NCI-H2196 treated with DMSO at 0.1 percent for 48 hours (cell line): ENCODE data around the gene NPPB.

ENCODE experiments used
- DNase-seq: peaks from one replicate; lab custom pipeline; 2025; ENCODE audit not compliant: unreplicated experiment; lab: John Stamatoyannopoulos, UW

Gene NPPB

DNA sequence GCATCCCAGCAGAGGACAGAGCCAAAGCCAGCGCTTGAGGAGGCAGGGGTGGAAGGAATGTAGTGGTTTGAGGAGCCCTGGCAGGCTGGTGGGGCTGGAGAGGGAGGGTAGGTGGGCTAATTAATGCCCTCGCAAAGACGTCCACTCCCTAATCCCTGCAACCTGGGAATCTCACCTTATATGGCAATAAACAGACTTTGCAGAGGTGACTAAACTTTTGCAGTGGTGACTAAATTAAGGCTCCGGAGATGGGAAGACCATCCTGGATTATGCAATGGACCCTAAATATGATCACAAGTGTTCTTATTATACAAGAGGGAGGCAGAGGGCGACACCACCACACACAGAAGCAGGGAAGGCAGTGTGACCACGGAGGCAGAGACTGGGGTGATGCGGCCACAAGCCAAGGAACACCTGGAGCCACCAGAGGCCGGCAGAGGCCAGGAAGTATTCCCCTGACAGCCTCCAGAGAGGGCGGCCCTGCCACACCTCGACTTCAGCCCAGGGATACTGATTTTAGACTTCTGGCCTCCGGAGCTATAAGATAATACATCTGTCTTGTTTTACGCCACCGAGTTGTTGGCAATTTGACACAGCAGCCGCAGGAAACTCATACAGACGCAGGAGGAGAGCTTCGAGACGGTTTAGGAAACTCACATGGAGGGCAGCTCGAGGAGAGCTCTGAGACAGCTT is 23.1 kb upstream of the NPPB start:
- no peak for DNase-seq

DNA sequence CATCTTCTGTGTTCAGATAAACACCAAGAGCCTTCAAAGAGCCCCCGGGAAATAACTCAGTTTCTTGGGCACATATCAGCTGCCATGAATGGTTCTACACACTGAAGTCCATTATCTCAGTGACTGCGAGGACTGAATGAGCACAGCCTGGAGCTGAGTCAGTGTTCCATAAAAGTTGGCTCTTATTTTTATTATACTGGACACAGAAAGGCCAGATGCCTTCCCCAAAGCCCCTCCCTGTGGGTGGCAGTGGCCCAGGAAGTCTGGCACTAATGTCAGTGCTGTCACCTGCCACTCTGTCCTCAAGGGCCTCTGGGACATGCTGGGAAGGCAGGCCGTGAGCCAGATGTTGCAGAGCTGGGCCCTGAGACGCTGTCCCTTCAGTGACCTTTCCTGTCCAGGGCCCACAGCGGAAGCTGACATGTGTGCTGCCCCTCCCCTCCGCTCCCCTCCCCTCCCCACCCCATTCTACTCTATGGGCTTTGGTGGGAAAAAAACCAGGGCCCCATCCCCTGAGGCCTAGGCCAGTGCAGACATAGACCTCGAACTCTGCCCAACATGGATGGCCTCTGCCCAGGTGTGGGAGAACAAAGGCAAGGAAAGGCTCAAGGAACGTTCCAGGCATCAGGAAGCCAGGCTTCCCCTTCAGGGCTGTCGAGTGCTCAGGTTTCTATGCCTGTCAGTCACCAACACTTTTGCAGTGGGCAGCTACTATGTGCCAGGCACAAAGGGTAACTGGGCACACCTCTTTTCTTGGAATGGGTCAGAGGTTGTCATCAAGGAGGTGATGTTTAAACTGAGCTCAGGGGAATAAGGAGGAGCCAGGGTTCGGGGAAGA is 22.4 kb upstream of the NPPB start:
- DNase-seq: no peak

DNA sequence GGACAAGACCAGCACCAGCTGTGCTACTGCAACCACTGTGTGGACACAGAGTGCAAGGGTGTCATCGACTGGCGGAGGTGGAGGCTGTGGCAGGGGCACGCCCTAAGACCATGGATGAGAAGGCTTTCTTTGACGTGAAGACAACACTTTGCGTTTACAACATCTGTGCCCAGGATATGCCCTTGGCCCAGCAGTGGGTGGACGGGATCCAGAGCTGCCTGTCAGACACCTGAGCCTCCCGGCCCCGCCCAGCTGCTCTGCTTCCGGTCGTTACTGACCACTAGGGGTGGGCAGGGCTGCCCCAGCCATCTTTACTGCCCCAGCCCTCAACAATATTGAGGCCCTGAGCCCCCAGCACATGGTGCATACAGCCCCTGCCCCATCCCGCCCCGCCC is 21.4 kb upstream of the NPPB start:
- DNase-seq: no peak

DNA sequence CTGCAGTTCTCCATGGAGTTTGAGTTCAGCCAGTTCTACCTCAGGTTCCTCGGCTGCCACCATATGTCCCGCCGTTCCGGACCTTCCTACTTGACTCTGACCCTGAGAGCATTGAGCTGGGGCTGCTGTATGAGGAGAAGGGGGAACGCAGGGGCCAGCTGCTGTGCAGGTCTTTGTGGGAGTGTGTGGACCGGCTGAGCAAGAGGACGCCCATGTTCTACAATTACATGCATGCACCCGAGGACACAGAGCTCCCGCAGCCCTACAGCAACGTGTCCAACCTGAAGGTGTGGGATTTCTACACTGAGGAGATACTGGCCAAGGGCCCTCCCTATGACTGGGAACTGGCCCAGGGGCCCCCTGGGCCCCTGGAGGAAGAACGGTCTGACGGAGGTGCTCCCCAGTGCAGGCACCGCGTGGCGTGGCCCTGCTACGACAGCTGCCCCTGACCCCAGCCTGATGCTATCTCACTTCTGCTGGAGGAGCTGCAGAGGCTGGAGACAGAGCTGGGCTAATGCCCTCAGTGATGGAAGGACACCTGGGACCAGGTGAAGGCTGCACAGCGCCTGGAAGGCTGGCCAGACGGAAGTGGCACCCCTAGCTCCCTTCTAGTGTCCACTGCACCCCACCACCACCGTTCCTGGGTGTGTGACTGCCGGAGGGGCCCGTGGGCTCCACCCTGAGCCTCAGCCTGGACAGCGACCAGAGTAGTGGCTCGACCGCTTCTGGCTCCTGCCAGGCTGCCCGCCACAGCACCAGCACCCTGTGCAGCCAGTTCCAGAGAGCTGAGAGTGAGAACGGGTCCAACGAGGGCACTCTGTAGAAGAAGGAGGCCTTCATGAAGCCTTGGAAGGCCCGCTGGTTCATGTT is 20.8 kb upstream of the NPPB start:
- no peak for DNase-seq

DNA sequence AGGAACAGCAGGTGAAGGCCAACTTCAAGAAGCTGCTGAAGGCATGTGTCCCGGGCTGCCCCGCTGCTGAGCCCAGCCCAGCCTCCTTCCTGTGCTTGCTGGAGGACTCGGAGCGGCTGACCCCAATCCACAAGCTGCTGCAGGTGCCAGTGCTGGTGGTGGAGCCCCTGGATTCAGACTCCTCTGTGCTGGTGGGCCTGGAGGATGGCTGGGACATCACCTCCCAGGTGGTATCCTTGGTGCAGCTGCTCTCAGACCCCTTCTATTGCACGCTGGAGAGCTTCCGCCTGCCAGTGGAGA is 20.1 kb upstream of the NPPB start:
- DNase-seq: no peak

DNA sequence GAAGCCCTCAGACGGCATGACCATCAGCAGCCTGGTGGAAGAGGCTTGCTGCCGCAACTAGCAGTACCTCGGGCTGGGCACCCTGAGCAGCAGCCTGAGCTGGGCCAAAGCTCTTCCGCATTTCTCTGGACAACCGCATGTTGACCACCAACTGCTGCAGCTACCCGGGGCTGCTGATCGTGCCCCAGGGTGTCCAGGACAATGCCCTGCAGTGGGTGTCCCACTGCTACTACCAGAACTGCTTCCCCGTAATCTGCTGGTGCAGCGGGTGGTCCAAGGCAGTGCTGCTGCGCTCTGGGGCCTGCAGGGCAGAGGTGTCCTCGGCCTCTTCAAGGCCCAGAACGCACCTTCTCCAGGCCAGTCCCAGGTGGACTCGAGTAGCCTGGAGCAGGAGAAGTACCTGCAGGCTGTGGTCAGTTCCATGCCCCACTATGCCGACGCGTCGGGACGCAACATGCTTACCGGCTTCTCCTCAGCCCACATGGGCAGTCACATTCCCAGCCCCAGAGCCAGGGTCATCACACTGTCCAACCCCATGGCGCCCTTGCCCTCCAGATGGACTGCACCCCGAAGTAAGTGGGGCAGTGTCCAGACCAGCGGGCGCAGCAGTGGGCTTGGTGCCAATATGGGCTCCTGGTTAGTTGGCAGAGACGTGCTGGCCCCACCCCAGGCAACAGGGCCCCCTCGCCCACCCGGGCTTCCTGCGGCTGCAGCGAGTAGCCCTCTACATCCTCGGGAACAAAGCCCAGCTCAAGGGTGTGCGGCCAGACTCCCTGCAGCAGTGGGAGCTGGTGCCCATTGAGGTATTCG is 19.5 kb upstream of the NPPB start:
- DNase-seq: no peak

DNA sequence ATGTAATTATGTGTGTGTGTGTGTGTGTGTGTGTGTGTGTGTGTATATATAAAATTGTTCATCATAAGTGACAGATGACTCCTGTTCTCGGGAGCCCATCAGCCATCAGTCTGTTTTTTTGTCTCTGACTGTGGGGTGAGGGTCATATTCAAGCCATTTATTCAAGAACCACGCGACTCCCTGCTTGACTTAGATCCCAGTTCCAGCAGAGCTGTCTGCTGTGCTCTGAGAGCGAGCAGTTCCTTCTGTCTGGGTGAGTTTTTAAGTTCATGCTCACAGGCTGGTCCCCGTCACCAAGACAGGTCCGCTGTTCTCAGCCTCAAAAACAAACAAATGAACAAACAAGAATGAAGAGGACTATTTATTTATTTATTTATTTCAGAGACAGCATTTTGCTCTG is 18.3 kb upstream of the NPPB start:
- no peak for DNase-seq

DNA sequence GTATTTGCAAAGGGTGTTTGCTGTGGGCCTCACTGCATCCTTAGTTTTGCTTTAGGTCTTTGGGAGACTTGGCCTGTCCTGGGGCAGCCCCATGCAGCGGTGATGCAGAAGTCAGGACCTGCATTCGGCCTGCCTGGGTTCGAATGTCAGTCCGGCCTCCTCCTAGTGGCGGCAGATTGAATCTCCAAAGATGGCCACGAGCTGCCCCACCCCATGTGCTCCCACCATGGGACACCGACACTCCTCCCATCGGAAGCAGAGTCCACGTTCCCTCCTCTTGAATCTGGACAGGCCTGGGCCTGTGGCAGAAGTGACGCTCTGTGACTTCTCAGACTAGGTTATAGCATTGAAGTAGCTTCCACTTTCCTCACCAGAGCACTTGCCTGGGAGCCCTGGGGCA is 16.3 kb upstream of the NPPB start:
- DNase-seq: no peak

DNA sequence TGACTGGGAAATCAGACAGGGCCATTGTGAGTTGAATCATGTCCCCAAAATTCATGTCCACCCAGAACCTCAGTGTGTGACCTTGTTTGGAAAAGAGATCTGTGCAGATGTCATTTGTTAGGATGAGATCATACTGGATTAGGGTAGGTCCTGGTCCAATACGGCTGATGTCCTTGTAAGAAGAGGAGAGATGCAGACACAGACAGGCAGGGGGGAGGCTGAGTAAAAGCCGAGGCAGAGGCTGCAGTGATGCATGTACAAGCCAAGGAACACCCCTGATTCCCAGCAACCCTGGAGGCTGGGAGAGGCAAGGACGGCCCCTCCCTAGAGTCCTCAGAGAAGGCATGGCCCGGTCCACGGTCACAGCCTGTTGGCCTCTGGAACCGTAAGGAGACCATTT is 15.9 kb upstream of the NPPB start:
- DNase-seq: no peak

DNA sequence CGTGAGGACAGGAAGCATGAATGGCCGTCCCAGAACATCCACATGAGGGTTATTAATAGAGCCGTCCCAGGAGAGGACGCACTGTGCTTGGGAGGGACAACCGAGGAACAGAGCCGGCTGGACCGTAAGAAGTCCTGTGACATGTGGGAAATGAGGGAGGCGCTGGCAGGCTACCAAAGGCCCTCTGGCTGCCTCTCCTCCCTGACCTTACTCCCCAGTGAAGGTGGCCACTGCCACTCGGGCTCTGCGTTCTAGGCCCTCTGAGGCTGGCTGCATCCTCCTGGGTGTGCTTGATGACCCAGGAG is 15.5 kb upstream of the NPPB start:
- no peak for DNase-seq

DNA sequence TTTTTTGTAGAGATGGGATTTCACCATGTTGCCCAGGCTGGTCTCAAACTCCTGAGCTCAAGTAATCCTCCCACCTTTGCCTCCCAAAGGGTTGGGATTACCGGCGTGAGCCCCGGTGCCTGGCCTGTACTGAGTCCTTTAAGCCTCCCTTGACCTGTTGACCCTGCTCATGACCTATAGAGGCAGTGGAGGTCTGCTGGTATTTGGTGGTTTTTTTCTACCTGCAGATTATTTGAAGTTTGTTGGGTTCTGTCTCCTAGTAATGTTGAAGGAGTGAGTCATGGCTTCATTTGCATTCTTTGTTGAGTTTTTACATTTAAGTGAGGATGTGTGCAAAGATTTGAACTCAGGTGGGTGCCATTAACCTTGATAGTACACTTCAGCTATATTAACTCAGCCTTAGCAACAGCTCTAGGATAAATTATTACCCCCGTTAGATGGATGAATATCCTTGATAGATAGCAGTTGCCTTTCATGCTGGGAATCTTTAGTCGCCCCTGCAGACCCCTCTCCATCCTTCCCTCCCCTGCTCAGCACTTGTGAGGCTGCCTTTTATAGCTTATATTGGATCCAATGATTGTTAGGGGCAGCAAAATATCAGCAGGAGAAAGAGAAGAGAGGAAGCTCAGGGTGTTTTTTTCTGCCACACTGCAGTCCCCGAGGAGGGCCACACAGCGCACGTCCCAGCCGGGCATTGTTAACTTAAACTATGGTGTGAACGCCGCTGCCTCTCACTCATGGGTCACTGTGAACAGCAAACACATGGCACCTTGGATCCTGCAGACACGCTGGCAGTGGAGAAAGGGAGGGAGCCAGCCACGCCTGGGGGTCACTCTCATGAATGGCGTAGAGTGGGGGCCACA is 14.9 kb upstream of the NPPB start:
- DNase-seq: no peak

DNA sequence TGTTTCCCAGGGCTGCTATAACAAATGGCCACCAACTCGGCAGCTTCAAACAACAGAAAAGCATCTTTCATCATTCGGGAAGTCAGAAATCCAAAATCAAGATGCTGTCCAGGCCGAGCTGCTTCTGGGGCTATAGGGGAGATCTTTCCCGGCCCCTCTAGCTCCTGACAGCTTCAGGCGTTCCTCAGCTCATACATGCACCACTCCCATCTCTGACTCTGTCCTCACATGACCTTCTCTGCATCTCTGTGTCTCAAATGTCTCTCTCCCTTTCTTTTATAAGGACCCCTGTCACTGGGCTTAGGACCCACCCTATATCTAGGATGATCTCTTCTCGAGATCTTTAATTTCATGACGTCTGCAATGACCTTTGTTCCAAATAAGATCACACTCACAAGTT is 13.8 kb upstream of the NPPB start:
- no peak for DNase-seq

DNA sequence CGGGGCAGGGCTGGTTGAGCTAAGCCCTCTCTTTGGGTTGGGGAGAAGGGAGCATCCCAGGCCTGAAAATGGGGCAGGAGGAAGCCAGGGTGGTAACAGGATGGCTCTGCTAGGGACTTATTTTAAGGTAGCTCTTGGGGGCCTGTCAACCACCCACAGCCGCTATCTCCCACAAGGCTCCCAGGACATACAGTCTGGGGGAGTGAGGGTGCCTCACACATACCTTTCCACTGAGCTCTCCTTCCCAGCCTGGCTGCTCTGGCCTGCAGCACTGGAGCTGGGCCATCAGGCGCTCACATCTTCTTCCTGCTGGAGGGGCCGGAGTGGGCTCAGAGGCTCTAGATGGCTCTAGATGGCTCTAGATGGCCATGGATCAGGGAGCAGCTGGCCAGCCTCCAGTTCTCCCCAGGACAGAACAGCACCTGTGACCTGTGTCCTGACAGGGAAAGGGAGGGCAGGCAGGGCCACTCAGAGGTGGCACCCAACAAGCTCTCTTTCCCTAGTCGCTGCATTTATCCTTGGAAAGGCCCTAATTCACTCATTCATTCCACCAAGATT is 11.0 kb upstream of the NPPB start:
- no peak for DNase-seq

DNA sequence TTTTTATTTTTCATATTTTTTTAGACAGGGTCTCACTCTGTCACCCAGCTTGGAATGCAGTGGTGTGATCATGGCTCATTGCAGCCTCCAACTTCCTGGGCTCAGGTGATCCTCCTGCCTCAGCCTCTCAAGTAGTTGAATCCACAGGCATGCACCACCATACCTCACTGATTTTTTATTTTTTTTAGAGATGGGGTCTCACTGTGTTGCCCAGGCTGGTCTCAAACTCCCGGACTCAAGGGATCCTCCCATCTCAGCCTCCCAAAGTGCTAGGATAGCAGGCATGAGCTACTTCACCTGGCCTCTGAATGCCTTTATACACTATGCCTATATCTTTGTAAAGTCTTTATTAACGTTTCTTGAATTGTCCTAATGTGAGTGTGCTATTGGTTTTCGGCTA is 10.4 kb upstream of the NPPB start:
- no peak for DNase-seq

DNA sequence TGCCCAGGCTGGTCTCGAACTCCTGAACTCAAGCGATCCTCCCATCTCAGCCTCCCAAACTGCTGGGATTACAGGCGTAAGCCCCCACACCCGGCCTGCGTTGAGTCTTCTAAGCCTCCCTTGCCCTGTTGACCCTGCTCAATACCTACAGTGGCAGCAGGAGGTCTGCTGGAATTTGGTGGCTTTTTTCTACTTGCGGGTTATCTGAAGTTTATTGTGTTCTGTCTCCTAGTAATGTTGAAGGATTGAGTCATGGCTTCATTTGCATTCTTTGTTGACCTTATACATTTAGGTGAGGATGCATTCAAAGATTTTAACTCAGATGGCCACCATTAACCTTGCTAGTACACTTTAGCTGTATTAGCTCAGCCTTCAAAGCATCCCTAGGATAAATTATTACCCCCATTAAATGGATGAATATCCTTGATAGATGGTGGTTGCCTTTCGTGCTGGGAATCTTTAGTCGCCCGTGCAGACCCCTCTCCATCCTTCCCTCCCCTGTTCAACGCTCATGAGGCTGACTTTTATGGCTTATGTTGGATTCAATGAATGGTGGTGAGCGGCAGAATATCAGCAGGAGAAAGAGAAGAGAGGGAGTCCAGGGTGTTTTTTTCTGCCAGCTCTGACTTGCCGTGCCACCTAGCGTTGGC is 9.7 kb upstream of the NPPB start:
- DNase-seq: no peak

DNA sequence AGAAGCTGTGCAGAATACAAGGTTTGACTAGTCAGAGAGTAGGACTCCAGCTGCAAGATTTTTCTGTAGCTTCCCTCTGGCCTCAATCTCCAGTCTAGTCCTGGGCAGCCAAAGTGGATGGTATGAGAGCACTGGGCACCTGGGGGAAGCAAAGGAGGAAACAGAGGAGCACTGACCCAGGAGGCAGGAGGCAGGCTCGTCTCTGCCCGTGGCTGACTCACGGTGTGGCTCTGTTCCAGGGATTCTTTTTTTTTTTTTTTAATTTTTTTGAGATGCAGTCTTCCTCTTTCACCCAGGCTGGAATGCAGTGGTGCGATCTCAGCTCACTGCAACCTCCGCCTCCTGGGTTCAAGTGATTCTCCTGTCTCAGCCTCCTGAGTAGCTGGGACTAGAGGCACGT is 4.1 kb upstream of the NPPB start:
- DNase-seq: no peak

DNA sequence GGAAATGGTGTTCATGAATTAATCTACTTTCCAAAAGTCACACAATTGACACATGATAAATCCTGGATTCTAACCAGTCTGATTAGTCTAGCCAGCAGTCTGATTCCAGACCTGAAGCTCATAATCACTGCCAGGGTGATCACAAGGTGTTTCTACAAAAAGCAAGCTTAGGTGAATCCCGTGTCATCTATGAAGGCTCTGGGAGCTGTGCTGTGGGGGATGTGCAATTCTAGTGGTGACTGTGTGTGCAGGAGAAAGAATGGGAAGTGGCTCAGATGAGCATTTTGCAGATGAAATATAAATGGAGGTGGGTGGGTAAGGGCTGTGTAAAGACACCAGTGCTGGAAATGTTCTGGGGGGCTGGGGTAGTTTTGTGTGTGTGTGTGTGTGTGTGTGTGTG is 1.8 kb upstream of the NPPB start:
- DNase-seq: no peak

DNA sequence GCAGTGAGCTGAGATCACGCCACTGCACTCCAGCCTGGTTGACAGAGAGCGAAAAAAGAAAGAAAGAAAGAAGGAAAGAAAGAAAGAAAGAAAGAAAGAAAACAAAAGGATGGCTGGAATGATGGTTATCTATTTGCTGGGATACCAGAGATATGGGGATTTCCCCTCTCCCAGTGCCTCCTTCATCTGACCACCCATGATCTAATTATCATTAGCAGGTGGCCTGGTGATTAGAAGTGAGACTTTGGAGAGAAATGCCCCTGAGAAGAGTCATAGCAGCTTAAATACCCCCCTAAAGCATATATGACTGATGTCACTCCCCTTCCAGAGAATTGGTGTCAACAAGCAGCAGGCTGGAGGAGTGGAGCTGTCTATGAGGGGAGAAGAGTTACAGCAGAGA is 1.3 kb upstream of the NPPB start:
- no peak for DNase-seq

DNA sequence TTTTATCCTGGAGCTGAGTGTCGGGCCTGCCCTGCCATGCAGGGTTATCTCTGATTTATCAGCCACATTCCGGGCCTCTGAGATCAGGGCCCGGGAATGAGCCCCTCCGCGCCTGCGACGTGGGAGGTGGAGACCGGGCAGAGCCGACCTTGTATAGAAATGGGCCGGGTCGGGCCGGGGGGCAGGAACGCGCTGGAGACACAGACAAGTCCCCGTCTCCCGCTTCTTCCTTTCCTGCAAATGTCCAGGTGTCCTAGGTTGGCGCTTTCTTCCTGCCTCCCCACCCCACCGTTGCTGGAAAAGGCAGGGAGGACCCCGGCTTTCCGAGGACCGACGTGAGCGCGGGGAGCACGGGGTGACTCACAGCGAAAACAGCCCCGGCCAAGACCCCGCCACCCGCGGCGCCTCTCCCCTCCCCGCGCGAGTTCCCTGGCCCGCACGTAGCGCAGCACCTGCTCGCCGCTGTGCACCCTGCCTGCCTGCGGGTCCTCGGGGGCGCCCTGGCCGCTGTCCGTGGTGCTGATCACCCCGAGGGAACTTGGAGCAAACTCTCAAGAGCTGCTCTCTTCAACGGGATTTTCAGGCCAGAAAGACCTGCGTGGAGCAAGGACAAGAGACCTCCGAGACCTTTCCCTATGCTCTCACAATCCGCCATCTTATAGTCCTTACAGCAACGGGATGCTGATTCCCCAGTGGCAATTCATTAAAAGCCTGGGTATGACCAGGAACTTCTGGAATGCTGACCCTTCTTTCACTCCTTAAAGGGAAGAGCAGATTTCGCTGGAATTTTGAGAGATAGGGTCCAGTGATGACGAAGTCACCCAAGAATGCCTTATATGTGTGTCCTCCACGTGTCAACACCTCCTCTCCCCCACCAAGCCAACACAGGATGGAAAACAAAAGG is 475 bp upstream of the NPPB start:
- no peak for DNase-seq
